Naive thymus-derived CD4-positive, alpha-beta T cell (primary cell): Measurements from ENCODE around the gene NAALADL2. TPM values are rescaled to one million over a fixed set of nuclear protein-coding genes. Genes with fewer than 3 reads are reported as not detected.

Source experiments
- ATAC-seq: fragments of 150-1000 bp; cut with Tn5 transposase; 2 replicates; pipeline ENCODE4 v1.10.0; 2021; ENCODE audit warnings: mild to moderate bottlenecking, moderate library complexity
- CTCF ChIA-PET: fragments of 350-600 bp; sonication (Branson Sonifier 250); formaldehyde crosslinking; loops from one replicate; lab custom pipeline; 2021; ENCODE audit warnings: antibody characterized with exemption; lab: Charles Lee
- POLR2A ChIA-PET: fragments of 350-600 bp; sonication (Branson Sonifier 250); formaldehyde crosslinking; loops from one replicate; lab custom pipeline; 2021; ENCODE audit warnings: antibody characterized with exemption, inconsistent platforms; lab: Charles Lee
- DNase-seq, 9 donors: peaks; one replicate each; pipeline versions ENCODE4 v3.0.0 to v3.0.0-alpha.2; 2020 to 2022; ENCODE audit warnings: mixed read lengths in 1 of 9
- H3K27ac ChIP-seq: one replicate; pipeline ENCODE4 v1.7.0; 2013; ENCODE audit warnings: mild to moderate bottlenecking, low read depth, low read length, moderate library complexity
- H3K27me3 ChIP-seq, 2 donors: one replicate each; pipeline ENCODE4 v1.7.0; 2013; ENCODE audit warnings: low read length in 2 of 2, mild to moderate bottlenecking in 2 of 2, moderate library complexity in 2 of 2; ENCODE audit not compliant: control insufficient read depth in 2 of 2, insufficient read depth in 2 of 2
- H3K36me3 ChIP-seq, 3 experiments: 1 replicate in 2 of 3; 2 replicates in 1 of 3; pipeline ENCODE4 v1.7.0; 2013; ENCODE audit warnings: low read length in 3 of 3, mild to moderate bottlenecking in 3 of 3, moderate library complexity in 1 of 3; ENCODE audit not compliant: insufficient read depth in 3 of 3, control insufficient read depth in 2 of 3
- H3K4me1 ChIP-seq, 2 donors: one replicate each; pipeline ENCODE4 v1.7.0; 2013; ENCODE audit warnings: low read length in 2 of 2, mild to moderate bottlenecking in 2 of 2, moderate library complexity in 1 of 2; ENCODE audit not compliant: control insufficient read depth in 2 of 2, insufficient read depth in 2 of 2
- H3K4me3 ChIP-seq: 2 replicates; pipeline ENCODE4 v1.7.0; 2013; ENCODE audit warnings: mild to moderate bottlenecking, low read length
- H3K9me3 ChIP-seq, 3 experiments: 1 replicate in 2 of 3; 2 replicates in 1 of 3; pipeline ENCODE4 v1.7.0; 2013; ENCODE audit warnings: low read length in 3 of 3; ENCODE audit not compliant: control insufficient read depth in 2 of 3
- H3K27ac Mint-ChIP-seq, 9 donors: one replicate each; pipeline ENCODE4 v1.8.0; 2020 to 2022; ENCODE audit warnings: mixed read lengths in 9 of 9, mild to moderate bottlenecking in 8 of 9, moderate library complexity in 5 of 9, inconsistent platforms in 2 of 9
- H3K27me3 Mint-ChIP-seq, 5 donors: one replicate each; pipeline ENCODE4 v1.8.0; 2021 to 2022; ENCODE audit warnings: mixed read lengths in 5 of 5, mild to moderate bottlenecking in 1 of 5
- H3K36me3 Mint-ChIP-seq, 5 donors: one replicate each; pipeline ENCODE4 v1.8.0; 2020 to 2022; ENCODE audit warnings: mixed read lengths in 5 of 5, mild to moderate bottlenecking in 3 of 5, inconsistent platforms in 1 of 5
- H3K4me1 Mint-ChIP-seq, 7 donors: one replicate each; pipeline ENCODE4 v1.8.0; 2020 to 2022; ENCODE audit warnings: mixed read lengths in 7 of 7, mild to moderate bottlenecking in 3 of 7, inconsistent platforms in 1 of 7
- H3K4me3 Mint-ChIP-seq, 10 donors: one replicate each; pipeline ENCODE4 v1.8.0; 2020 to 2022; ENCODE audit warnings: mild to moderate bottlenecking in 10 of 10, mixed read lengths in 10 of 10, moderate library complexity in 6 of 10, inconsistent platforms in 2 of 10
- H3K9me3 Mint-ChIP-seq, 11 donors: one replicate each; pipeline ENCODE4 v1.8.0; 2020 to 2022; ENCODE audit warnings: mixed read lengths in 11 of 11, mild to moderate bottlenecking in 4 of 11, inconsistent platforms in 1 of 11, moderate library complexity in 1 of 11
- intact Hi-C, 2 donors: fragments of 100-400 bp; cut with micrococcal nuclease; formaldehyde crosslinking; loops; one replicate each; pipeline ENCODE4 v1.15.1; 2023
- polyA plus RNA-seq, 2 donors: library from polyadenylated mRNA; unstranded; fragments of 300-500 nt; fragmentation: Illumina TruSeq; gene quantifications; one replicate each; pipeline ENCODE4 v1.2.3, GENCODE V29; 2021
- total RNA-seq, 6 experiments: library from RNA in 5 of 6; stranded (reverse) in 5 of 6; gene quantifications; 1 replicate in 5 of 6; 2 replicates in 1 of 6; pipeline ENCODE4 v1.2.3 and lab custom pipeline; 2021 to 2026

The NAALADL2 gene
- total and polyA plus RNA-seq, 7 experiments from 2014 or later = 0.76 to 1.4 TPM; not detected in 5

DNA sequence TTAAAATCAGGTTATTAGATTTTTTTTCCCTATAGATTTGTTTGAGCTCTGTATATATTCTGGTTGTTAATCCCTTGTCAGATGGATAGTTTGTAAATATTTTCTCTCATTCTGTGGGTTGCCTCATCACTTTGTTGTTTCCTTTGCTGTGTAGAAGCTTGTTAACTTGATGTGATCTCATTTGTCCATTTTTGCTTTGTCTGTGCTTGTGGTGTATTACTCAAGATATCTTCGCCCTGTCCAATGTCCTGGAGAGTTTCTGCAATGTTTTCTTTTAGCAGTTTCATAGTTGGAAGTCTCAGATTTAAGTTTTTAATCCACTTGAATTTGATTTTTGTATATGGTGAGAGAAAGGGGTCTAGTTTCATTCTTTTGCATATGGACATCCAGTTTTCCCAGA is 699.1 kb downstream of the NAALADL2 start:
- ATAC-seq (no peak), DNase-seq (no peak)
- Histone ChIP-seq H3K4me3 (no peak overlapping the region), H3K9me3 (no peaks in the 10 kb centered on the region), H3K27me3 (no peaks in the 10 kb centered on the region), H3K27ac (no peak overlapping the region), H3K36me3 (no peaks in the 10 kb centered on the region), H3K4me1 (no peaks in the 10 kb centered on the region)
- Mint-ChIP-seq H3K36me3 (no peaks in the 10 kb centered on the region), H3K4me1 (no peaks in the 10 kb centered on the region), H3K27me3 (no peaks in the 10 kb centered on the region), H3K4me3 (no peak overlapping the region), H3K27ac (no peak overlapping the region), H3K9me3 (peaks cover 0 to 22% (median 6%) of the 10 kb centered on the region in 11 donors)
- intact Hi-C loops = no loop called here
- ChIA-PET POLR2A (no interaction called here), CTCF (no interaction called here)

DNA sequence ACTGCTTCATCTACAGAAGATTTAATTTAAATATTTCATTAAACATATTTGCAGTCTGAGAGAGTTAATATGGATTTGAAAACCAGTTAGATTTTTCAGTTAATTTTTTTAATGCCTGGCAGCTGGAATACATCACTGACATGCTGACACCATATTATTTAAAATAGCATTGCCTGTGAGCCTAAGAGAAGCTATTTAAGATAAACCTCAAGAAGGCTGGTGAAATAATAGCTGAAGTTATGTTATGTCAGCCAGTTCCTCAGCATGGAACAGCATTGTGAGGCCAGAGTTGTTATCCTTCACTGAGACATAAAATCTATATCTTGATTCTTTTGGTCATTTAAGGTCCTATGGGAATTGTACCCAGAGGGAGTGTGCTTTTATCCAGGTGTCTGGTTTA is 705.2 kb downstream of the NAALADL2 start:
- no peaks in the 10 kb centered on the region for H3K4me1 ChIP-seq

DNA sequence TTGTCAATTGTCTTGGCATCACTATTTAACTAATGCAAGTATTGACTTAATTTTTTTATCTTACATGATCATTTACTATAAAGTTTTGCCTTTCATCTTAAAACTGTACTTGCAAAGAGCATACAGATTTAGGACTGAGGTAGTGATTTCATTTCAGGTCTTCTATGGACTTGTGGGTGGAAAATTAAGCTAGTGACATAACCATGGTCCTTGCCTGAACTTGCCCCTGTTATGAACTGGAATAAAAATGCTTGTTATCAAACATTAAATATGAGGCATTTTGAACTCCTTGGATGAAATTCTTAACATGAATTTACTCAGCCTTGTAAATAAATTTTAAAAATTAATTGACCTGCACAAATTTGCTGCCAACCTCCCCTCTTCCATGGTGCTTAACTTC is 712.0 kb downstream of the NAALADL2 start:
- H3K4me3 Mint-ChIP-seq = no peak overlapping the region
- no peak overlapping the region for H3K4me3 ChIP-seq
- peaks cover 0 to 9% (median 0%) of the 10 kb centered on the region in 11 donors for H3K9me3 Mint-ChIP-seq
- no peaks in the 10 kb centered on the region for H3K36me3 ChIP-seq
- intact Hi-C loops = no loop called here
- no peak overlapping the region for H3K27ac ChIP-seq
- CTCF ChIA-PET = no interaction called here
- H3K4me1 Mint-ChIP-seq = no peaks in the 10 kb centered on the region
- H3K27ac Mint-ChIP-seq = no peak overlapping the region
- H3K9me3 ChIP-seq = no peaks in the 10 kb centered on the region
- no peak for DNase-seq
- H3K4me1 ChIP-seq = no peaks in the 10 kb centered on the region
- POLR2A ChIA-PET = no interaction called here
- no peak for ATAC-seq
- H3K36me3 Mint-ChIP-seq = no peaks in the 10 kb centered on the region
- no peaks in the 10 kb centered on the region for H3K27me3 ChIP-seq
- no peaks in the 10 kb centered on the region for H3K27me3 Mint-ChIP-seq

More for the DNA sequence above, 705.2 kb downstream of the NAALADL2 start:
- ATAC-seq = no peak
- H3K27ac Mint-ChIP-seq = no peak overlapping the region
- POLR2A ChIA-PET = no interaction called here
- no peak for DNase-seq
- H3K27me3 Mint-ChIP-seq = no peaks in the 10 kb centered on the region
- H3K9me3 Mint-ChIP-seq = peaks cover 0 to 19% (median 3%) of the 10 kb centered on the region in 11 donors
- intact Hi-C loops = no loop called here
- no peak overlapping the region for H3K4me3 ChIP-seq
- no peaks in the 10 kb centered on the region for H3K27me3 ChIP-seq
- H3K9me3 ChIP-seq = no peaks in the 10 kb centered on the region
- no peaks in the 10 kb centered on the region for H3K36me3 Mint-ChIP-seq
- H3K27ac ChIP-seq = no peak overlapping the region
- H3K4me3 Mint-ChIP-seq = no peak overlapping the region
- H3K36me3 ChIP-seq = no peaks in the 10 kb centered on the region
- no peaks in the 10 kb centered on the region for H3K4me1 Mint-ChIP-seq
- CTCF ChIA-PET = no interaction called here

DNA sequence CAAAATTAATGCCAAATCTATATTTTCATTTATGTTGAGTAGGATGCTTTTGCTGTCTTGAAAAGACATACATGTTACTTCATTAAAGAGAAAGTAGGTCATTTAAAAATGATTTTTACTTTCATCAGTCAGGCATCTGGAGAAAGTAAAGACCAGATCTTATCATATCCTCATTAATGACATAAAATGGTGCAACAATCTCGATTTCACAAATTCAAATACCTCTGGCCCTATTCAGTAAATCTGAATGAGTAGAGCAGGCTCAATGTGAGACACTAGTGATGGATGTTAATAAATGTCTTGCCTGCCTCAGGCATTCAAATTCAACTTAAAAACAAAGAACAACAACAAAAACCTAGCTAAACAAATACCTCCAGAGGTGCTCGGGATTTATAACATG is 714.1 kb downstream of the NAALADL2 start:
- no peak for ATAC-seq
- CTCF ChIA-PET = no interaction called here
- intact Hi-C loops = no loop called here

DNA sequence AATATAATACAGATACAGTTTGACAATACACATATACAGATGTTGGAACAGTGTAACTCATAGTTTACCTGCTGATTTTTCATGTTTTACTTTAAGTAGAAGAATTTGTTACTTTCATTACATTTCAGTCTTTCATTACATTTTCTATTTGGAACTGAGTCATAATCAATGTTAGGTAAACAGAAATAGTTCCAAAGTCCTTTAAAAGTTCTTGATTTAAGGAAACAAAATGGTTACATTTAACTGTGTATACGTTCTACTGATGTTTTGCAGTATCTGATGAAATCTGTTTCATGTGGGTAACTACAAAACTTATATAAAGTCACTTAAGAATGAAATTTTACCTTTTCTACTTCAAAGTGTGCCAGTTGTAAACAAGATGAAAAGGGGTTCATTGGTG is 721.2 kb downstream of the NAALADL2 start:
- Histone ChIP-seq H3K27ac (no peak overlapping the region), H3K4me3 (no peak overlapping the region), H3K9me3 (no peaks in the 10 kb centered on the region), H3K36me3 (no peaks in the 10 kb centered on the region), H3K27me3 (no peaks in the 10 kb centered on the region), H3K4me1 (no peaks in the 10 kb centered on the region)
- ChIA-PET CTCF (no interaction called here), POLR2A (no interaction called here)
- DNase-seq = no peak
- ATAC-seq = no peak
- Mint-ChIP-seq H3K9me3 (peaks cover 0 to 5% (median 0%) of the 10 kb centered on the region in 11 donors), H3K4me1 (no peaks in the 10 kb centered on the region), H3K36me3 (no peaks in the 10 kb centered on the region), H3K27me3 (no peaks in the 10 kb centered on the region), H3K4me3 (no peak overlapping the region), H3K27ac (no peak overlapping the region)
- intact Hi-C loops = no loop called here

More for the DNA sequence above, 714.1 kb downstream of the NAALADL2 start:
- H3K4me3 ChIP-seq = no peak overlapping the region
- H3K4me3 Mint-ChIP-seq = no peak overlapping the region
- H3K27me3 Mint-ChIP-seq = no peaks in the 10 kb centered on the region
- no peaks in the 10 kb centered on the region for H3K9me3 ChIP-seq
- peaks cover 0 to 9% (median 0%) of the 10 kb centered on the region in 11 donors for H3K9me3 Mint-ChIP-seq
- H3K27ac Mint-ChIP-seq = no peak overlapping the region
- no peak for DNase-seq
- no peaks in the 10 kb centered on the region for H3K27me3 ChIP-seq
- no peaks in the 10 kb centered on the region for H3K4me1 Mint-ChIP-seq
- H3K27ac ChIP-seq = no peak overlapping the region
- no peaks in the 10 kb centered on the region for H3K36me3 ChIP-seq
- no peaks in the 10 kb centered on the region for H3K4me1 ChIP-seq
- H3K36me3 Mint-ChIP-seq = no peaks in the 10 kb centered on the region
- POLR2A ChIA-PET = no interaction called here

DNA sequence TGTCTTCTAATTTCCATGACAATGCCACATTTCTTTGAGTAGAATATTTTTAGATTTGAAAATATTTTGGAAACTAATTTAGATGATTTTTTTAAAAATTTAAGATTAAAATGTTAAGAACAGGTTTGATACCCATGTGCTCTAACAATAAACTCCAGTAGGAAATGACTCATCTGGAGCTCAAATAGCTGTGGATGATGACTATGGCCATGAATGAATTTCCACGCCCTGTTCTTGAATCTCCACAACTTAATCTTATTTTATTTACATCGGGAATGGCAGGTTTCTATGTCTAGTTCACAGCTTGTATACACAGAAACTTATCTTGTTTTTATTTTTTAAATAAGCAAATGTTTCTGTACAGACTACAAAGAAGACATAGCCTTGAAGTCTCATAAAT is 726.8 kb downstream of the NAALADL2 start:
- no peaks in the 10 kb centered on the region for H3K36me3 ChIP-seq
- H3K36me3 Mint-ChIP-seq = no peaks in the 10 kb centered on the region
- no peak overlapping the region for H3K4me3 ChIP-seq
- no peaks in the 10 kb centered on the region for H3K4me1 ChIP-seq
- H3K9me3 Mint-ChIP-seq = peaks cover 0 to 6% (median 1%) of the 10 kb centered on the region in 11 donors
- no peak for DNase-seq
- POLR2A ChIA-PET = no interaction called here
- no peaks in the 10 kb centered on the region for H3K4me1 Mint-ChIP-seq
- no peaks in the 10 kb centered on the region for H3K9me3 ChIP-seq
- CTCF ChIA-PET = no interaction called here
- no peak overlapping the region for H3K27ac ChIP-seq
- H3K4me3 Mint-ChIP-seq = no peak overlapping the region
- intact Hi-C loops = no loop called here
- H3K27me3 ChIP-seq = no peaks in the 10 kb centered on the region
- H3K27me3 Mint-ChIP-seq = no peaks in the 10 kb centered on the region
- no peak for ATAC-seq
- H3K27ac Mint-ChIP-seq = no peak overlapping the region

DNA sequence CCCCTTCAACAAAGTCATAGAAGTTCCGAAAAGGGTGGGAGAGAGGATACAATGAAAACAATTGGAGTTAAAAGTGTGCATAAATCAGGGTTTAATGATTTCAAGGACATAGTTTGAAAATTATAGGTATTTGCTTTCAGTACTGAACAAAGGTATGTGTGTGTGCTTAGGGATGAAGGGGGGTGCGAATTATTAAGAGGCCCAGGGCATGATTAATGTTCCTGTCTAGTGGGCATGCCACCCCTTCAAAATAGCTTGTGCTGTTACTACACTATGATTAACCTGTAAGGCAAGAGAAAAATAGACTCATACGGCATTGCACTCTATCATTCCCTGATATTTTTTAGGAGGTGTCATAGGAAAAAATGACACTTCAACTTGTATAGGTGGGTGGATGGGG is 731.6 kb downstream of the NAALADL2 start:
- H3K9me3 Mint-ChIP-seq = peaks cover 3 to 11% (median 8%) of the 10 kb centered on the region in 11 donors
- no peak overlapping the region for H3K27ac ChIP-seq
- intact Hi-C loops = no loop called here
- H3K36me3 Mint-ChIP-seq = no peaks in the 10 kb centered on the region
- H3K4me1 Mint-ChIP-seq = no peaks in the 10 kb centered on the region
- DNase-seq = no peak
- POLR2A ChIA-PET = no interaction called here
- H3K36me3 ChIP-seq = no peaks in the 10 kb centered on the region
- no peak for ATAC-seq
- H3K27me3 Mint-ChIP-seq = no peaks in the 10 kb centered on the region
- no peak overlapping the region for H3K27ac Mint-ChIP-seq
- no peaks in the 10 kb centered on the region for H3K9me3 ChIP-seq
- CTCF ChIA-PET = no interaction called here
- H3K4me1 ChIP-seq = no peaks in the 10 kb centered on the region
- no peak overlapping the region for H3K4me3 Mint-ChIP-seq
- no peak overlapping the region for H3K4me3 ChIP-seq
- no peaks in the 10 kb centered on the region for H3K27me3 ChIP-seq
